ENCODE results near the gene RNF167. TPM values are rescaled to one million over a fixed set of nuclear protein-coding genes. Genes with fewer than 3 reads are reported as not detected.
A peak's percentile ranks its signal among the peaks of the same experiment; 100 is the strongest.

The RNF167 gene
- total and polyA plus RNA-seq, 2 of the 13 experiments (the other 11 are each of a cell fraction or from before 2014, with no cell fraction given): 44.1 to 45.4 TPM

DNA sequence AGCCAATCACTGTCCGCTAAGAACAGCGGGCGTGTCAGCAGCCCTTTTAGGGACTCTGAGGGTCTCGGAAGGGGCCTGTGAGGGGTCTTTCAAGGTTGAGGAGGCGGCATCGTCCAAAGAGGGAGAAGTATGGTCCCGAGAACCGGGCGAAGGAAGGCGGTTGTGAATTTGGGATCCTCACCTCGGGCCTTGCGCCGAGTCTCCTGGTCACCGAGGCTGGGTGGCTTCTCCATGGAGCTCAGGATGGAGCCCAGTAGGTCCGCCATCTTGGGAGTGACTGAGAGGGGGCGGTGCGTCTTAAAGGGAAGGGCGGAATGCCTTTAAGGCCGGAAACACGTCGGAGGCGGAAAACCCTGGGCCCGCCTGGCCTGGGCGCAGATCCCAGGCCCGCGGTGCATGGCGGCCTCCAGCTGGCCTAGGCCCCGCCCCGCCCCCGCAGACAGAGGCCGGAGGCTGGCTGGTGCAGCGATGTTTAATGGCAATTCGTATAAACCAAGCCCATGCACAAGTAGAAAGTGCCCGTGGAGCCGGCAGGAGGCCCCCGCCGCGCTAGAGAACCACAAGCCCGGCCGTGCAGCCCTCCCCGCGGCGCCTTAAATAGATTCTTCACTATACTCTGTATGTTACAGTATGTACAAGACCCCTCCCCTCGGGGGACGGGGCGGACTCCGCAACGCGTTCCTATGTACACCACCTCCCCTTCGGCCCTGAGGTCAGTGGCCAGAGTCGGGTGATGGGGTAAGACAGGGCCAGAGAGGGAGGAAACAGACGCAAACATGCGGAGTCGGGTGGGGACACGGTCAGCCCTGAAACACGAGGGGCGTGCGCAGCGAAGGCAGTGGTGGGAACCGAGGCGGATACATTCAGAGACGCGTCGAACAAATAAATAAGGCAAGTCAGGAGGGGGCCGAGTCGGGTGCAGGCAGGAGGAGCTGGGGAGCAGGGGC, 27.7 kb downstream of the RNF167 start, which contains the start of gene SPAG7 (continued):
- TF ChIP-seq ZNF776 (CRISPR knock-in tag; IDR thresholded peaks at IDR 0.05): no peak
- TF ChIP-seq, protein P1, sequence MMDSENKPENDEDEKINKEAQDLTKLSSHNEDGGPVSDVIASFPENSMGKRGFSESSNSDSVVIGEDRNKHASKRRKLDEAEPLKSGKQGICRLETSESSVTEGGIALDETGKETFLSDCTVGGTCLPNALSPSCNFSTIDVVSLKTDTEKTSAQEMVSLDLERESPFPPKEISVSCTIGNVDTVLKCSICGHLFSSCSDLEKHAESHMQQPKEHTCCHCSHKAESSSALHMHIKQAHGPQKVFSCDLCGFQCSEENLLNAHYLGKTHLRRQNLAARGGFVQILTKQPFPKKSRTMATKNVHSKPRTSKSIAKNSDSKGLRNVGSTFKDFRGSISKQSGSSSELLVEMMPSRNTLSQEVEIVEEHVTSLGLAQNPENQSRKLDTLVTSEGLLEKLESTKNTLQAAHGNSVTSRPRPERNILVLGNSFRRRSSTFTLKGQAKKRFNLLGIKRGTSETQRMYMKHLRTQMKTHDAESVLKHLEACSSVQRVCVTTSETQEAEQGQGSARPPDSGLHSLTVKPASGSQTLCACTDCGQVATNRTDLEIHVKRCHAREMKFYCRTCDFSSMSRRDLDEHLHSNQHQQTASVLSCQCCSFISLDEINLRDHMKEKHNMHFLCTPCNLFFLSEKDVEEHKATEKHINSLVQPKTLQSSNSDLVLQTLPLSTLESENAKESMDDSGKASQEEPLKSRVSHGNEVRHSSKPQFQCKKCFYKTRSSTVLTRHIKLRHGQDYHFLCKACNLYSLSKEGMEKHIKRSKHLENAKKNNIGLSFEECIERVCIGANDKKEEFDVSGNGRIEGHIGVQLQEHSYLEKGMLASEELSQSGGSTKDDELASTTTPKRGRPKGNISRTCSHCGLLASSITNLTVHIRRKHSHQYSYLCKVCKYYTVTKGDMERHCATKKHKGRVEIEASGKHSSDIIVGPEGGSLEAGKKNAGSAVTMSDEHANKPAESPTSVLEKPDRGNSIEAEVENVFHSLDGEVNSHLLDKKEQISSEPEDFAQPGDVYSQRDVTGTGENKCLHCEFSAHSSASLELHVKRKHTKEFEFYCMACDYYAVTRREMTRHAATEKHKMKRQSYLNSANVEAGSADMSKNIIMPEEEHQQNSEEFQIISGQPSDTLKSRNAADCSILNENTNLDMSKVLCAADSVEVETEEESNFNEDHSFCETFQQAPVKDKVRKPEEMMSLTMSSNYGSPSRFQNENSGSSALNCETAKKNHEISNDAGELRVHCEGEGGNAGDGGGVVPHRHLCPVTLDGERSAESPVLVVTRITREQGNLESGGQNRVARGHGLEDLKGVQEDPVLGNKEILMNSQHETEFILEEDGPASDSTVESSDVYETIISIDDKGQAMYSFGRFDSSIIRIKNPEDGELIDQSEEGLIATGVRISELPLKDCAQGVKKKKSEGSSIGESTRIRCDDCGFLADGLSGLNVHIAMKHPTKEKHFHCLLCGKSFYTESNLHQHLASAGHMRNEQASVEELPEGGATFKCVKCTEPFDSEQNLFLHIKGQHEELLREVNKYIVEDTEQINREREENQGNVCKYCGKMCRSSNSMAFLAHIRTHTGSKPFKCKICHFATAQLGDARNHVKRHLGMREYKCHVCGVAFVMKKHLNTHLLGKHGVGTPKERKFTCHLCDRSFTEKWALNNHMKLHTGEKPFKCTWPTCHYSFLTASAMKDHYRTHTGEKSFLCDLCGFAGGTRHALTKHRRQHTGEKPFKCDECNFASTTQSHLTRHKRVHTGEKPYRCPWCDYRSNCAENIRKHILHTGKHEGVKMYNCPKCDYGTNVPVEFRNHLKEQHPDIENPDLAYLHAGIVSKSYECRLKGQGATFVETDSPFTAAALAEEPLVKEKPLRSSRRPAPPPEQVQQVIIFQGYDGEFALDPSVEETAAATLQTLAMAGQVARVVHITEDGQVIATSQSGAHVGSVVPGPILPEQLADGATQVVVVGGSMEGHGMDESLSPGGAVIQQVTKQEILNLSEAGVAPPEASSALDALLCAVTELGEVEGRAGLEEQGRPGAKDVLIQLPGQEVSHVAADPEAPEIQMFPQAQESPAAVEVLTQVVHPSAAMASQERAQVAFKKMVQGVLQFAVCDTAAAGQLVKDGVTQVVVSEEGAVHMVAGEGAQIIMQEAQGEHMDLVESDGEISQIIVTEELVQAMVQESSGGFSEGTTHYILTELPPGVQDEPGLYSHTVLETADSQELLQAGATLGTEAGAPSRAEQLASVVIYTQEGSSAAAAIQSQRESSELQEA (CRISPR knock-in tag; IDR thresholded peaks at IDR 0.05; ENCODE audit: not compliant biosample characterization): peak; percentile 23
- TF ChIP-seq, protein P2, sequence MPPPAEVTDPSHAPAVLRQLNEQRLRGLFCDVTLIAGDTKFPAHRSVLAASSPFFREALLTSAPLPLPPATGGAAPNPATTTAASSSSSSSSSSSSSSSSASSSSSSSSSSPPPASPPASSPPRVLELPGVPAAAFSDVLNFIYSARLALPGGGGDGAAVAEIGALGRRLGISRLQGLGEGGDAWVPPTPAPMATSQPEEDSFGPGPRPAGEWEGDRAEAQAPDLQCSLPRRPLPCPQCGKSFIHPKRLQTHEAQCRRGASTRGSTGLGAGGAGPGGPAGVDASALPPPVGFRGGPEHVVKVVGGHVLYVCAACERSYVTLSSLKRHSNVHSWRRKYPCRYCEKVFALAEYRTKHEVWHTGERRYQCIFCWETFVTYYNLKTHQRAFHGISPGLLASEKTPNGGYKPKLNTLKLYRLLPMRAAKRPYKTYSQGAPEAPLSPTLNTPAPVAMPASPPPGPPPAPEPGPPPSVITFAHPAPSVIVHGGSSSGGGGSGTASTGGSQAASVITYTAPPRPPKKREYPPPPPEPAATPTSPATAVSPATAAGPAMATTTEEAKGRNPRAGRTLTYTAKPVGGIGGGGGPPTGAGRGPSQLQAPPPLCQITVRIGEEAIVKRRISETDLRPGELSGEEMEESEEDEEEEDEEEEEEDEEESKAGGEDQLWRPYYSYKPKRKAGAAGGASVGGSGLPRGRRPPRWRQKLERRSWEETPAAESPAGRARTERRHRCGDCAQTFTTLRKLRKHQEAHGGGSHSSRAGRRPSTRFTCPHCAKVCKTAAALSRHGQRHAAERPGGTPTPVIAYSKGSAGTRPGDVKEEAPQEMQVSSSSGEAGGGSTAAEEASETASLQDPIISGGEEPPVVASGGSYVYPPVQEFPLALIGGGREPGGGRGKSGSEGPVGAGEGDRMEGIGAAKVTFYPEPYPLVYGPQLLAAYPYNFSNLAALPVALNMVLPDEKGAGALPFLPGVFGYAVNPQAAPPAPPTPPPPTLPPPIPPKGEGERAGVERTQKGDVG (CRISPR knock-in tag; IDR thresholded peaks at IDR 0.05; ENCODE audit: borderline replicate concordance): no peak
- TF ChIP-seq CBX5 (CRISPR knock-in tag; IDR thresholded peaks at IDR 0.05; ENCODE audit: borderline replicate concordance): no peak
- TF ChIP-seq ZNF558 (CRISPR knock-in tag; IDR thresholded peaks at IDR 0.05; ENCODE audit: borderline replicate concordance): no peak
- TF ChIP-seq MAF1 (CRISPR knock-in tag; IDR thresholded peaks at IDR 0.05; ENCODE audit: borderline replicate concordance): peak; percentile 86; the same call in 1 of the 2 replicates
- TF ChIP-seq, protein P3, sequence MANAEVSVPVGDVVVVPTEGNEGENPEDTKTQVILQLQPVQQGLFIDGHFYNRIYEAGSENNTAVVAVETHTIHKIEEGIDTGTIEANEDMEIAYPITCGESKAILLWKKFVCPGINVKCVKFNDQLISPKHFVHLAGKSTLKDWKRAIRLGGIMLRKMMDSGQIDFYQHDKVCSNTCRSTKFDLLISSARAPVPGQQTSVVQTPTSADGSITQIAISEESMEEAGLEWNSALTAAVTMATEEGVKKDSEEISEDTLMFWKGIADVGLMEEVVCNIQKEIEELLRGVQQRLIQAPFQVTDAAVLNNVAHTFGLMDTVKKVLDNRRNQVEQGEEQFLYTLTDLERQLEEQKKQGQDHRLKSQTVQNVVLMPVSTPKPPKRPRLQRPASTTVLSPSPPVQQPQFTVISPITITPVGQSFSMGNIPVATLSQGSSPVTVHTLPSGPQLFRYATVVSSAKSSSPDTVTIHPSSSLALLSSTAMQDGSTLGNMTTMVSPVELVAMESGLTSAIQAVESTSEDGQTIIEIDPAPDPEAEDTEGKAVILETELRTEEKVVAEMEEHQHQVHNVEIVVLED (CRISPR knock-in tag; IDR thresholded peaks at IDR 0.05; ENCODE audit: borderline replicate concordance): peak; percentile 74
- 0 out of 2 replicates have a peak, but pooled peaks have one; percentile 35 for TF ChIP-seq NCOA1 (CRISPR knock-in tag; IDR thresholded peaks at IDR 0.05)
- peak; percentile 17; the same call in 1 of the 2 replicates for TF ChIP-seq NR2F2 (IDR thresholded peaks at IDR 0.05; ENCODE audit: borderline replicate concordance, low read depth)
- TF ChIP-seq ATRX (CRISPR knock-in tag; IDR thresholded peaks at IDR 0.05; ENCODE audit: borderline replicate concordance): no peak
- TF ChIP-seq ZNF446 (CRISPR knock-in tag; IDR thresholded peaks at IDR 0.05): 0 out of 2 replicates have a peak, but pooled peaks have one; percentile 11
- TF ChIP-seq, protein P4, sequence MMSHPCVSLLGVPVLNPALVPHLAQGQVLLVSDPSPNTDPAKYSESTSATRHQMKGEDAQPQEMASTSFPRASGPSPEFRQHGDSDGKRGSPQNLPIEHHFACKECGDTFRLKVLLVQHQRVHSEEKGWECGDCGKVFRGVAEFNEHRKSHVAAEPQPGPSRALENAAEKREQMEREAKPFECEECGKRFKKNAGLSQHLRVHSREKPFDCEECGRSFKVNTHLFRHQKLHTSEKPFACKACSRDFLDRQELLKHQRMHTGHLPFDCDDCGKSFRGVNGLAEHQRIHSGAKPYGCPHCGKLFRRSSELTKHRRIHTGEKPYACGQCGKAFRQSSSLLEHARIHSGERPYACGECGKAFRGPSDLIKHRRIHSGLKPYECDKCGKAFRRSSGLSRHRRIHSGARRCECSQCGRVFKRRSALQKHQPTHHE (CRISPR knock-in tag; IDR thresholded peaks at IDR 0.05; ENCODE audit: borderline replicate concordance): peak; percentile 47; the same call in 1 of the 2 replicates

Measured in HepG2 (cell line).